AML-193 (cell line): ENCODE measurements around the gene MPND.
"Not testable (repeated sequence)": the region's sequence is repeated elsewhere in the genome, so short reads cannot be mapped to it uniquely, and the experiment has no call there.

Experiments used
- DNase-seq, 2 experiments: peaks; one replicate each; lab custom pipeline; 2025; lab: John Stamatoyannopoulos, UW

Gene MPND

DNA sequence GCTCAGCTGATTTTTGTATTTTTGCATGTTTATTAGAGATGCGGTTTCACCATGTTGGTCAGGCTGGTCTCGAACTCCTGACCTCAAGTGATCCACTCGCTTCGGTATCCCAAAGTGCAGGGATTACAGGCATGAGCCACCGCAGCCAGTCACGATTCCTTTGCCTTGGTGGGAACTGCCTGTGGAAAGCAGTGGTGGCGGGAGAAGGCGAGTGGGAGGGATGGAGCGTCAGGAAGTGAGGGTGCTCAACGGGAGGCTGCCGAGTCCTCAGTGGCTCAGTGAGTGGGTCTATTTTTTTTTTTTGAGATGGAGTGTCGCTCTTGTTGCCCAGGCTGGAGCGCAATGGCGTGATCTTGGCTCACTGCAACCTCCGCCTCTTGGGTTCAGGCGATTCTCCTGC lies 5.9 kb downstream of the MPND start:
- DNase-seq = not testable (repeated sequence)

DNA sequence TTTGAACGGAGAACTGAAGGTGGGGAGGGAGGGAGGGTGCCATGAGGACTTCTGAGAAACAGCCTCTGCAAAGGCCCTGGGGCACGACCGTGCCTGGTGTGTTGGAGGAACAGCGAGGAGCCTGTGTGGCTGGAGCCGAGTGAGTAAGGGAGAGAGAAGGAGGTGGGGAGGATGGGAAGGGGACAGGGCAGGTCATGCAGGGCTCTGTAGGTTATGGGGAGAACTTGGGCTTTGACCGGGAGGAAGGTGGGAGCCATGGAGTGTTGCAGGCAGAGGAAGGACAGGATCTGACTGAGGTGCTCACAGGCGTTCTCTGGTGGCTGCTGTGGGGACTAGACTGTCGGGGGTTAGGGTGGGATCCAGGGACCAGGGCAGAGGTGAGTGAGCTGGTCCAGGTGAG lies 6.7 kb downstream of the MPND start:
- no peak for DNase-seq

DNA sequence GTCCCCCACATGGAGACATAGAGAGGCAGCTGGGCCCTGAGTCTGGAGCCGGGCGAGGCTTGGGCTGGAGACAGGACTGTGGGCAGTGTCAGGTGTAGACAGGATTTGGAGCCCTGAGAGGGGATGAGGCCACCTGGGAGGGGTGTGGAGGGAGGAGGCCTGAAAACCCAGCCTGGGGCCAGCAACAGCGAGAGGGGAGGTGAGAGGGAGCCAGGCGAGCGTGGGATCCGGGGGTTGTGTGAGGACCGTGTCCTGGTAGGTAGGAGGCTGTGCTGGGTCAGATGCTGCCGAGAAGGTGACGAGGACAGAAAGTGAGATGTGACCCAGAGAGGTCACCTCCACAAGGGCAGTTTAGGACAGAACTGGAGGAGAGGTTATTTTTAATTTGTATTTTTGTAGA lies 7.4 kb downstream of the MPND start:
- no peak for DNase-seq

DNA sequence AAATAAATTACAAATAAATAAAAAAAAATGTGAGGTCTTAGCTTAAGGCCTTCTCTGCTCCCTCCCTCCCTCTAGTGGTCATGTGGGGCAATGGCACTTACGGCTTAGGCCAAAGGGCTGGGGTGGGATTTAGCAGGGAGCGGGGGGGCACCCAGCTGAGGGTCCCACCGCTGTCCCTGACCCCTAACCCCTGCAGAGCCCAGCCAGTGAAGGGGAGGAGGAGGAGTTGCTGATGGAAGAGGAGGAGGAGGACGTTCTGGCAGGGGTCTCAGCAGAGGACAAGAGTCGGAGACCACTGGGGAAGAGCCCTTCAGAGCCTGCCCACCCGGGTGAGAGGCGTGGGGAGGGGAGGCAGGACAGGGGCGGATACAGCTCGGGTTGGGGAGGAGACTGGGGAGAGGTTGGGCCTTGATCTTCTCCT lies 9.3 kb downstream of the MPND start:
- DNase-seq = peak; percentile 36 to 45

DNA sequence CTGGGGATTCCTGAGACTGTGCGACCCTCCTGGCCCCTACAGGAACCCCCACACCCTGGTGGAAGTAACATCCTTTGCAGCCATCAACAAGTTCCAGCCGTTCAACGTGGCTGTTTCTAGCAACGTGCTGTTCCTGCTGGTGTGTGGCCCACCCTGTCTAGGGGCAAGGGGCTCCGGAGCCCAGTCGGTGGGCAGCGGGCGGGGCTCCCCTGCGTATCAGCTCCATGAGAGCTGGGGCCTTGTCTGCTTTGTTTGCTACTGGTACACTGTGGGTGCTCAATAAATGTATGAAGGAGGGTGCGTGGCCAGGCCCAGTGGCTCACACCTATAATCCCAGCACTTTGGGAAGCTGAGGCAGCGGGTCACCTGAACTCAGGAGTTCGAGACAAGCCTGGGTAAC lies 10.9 kb downstream of the MPND start:
- DNase-seq = no peak

DNA sequence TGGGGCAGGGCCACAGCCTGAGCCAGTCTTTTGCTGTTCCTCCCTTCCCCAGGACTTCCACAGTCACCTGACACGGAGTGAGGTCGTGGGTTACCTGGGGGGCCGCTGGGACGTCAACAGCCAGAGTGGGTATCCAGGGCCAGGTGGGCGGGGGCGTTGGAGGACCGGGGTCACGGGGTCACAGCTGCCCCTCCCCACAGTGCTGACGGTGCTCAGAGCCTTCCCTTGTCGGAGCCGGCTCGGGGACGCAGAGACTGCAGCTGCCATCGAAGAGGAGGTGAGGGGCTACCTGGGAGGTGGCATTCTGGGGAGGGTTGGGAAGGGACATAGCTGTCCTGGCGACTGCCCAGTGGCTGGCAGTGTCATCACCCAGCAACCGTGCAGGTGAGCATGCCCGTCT lies 11.5 kb downstream of the MPND start:
- DNase-seq = no peak

DNA sequence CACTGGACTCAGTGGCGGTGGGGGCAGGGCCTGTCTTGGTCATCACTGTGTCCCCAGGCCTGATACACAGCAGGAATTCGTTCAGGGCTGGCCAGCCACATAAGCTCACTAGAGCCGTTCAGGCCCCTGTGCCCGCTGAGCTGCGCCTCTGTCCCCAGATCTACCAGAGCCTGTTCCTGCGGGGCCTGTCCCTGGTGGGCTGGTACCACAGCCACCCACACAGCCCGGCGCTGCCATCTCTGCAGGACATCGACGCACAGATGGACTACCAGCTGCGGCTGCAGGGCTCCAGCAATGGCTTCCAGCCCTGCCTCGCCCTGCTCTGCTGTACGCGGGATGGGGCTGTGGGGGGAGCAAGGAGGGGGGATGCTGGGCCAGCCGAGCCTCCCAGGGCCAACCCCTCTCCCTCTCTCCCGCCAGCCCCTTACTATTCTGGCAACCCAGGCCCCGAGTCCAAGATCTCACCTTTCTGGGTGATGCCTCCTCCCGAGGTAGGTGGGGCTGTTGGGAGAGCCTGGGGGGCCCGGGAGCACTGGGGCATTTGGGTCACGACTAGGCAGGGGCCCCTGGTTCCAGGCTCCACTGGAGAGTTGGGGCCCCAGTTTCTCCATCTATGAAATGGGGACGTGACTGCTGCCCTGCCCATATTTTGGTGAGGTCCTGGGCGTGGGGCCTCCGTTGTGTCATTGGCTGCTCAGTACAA lies 13.9 kb downstream of the MPND start:
- DNase-seq = no peak

DNA sequence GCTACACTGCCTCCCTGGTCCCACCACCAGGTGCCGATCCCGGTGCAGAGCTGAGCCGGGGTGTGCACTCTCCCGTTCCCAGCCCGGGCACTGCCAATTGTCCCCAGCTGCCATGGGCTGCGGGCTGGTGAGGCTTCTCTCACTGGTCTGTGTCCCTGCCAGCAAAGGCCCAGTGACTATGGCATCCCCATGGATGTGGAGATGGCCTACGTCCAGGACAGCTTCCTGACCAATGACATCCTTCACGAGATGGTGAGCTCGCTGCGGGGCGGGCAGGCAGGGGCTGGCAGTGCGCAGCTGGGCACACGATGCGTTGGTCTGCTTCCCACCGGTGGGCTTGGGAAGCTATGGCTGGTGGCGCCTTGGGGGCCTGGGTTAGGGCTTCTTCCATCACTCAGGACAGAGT lies 14.6 kb downstream of the MPND start:
- DNase-seq = no peak

DNA sequence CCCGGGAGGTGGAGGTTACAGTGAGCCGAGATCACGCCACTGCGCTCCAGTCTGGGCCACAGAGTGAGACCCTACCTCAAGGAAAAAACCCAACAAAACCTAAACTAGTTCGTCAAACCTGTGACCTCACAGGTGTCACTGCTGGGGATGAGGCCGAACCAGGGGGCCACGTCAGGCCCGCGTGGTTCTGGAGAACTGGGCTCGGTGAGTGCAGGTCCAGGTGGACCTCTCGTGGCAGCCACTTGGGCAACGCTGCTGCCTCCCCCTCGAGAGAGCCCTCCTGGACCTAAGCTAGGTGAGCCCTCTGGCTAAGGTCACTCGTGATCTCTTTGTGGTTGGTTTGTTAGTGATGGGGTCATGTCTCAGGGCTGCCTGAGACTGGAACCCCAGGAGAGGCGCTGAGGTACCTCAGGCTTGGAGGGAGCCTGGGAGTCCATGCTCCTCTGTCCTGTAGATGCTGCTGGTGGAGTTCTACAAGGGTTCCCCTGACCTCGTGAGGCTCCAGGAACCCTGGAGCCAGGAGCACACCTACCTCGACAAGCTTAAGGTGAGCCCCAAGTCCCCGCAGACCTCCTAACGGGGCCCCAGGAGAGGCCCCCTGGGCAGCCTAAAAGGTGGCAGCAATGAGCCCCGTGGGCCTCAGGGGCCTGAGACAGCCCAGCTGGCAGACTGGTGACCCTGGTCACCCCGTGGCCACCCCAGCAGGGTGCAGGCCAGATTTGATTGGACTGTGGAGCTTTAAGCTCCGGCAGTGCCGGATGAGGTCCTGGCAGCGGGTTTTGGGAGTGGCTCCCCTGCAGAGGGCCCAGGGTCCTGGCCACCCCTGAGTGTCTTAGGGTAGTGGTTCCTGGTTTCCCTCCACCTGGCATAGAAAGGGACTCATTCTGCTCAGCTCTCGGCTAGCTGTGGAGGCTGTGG lies 15.6 kb downstream of the MPND start:
- no peak for DNase-seq

DNA sequence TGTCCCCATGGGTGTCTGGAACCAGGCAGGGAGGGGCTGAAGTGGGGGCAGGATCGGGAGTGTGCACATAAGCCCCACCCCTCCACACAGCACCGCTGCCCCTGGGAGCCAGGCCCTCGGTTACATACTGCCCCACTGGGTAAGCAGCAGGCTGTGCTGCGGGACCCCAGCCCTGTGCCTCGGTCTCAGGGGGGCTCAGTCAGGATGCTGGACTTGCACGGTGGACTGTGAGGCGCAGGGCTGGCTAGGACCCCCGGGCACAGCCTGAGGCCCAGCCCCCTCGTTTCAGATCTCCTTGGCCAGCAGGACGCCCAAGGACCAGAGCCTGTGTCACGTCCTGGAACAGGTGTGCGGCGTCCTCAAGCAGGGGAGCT lies 16.3 kb downstream of the MPND start:
- no peak for DNase-seq

DNA sequence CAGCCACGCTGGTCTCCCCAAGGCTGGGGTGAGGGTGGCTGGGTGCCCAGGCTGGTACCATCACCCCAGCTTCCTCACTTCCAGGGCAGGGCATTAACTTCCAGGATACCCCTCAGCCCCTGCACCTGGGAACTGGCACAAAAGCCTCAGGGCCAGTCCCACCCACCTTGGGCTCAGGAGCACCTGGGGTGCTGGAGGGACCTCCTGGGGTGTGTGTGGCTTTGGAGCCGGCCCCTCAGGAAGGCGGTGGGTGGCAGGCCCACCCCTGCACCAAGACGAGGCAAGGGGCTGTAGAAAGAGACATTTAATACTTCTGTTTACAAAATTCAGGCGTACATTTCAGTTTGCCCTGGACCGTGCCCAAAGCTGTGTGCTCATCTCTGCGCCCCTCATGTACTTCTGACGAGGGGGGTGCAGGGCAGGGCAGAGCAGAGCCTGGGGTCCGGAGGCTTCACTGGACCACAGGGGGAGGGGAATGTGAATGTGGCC lies 16.8 kb downstream of the MPND start:
- DNase-seq = no peak

DNA sequence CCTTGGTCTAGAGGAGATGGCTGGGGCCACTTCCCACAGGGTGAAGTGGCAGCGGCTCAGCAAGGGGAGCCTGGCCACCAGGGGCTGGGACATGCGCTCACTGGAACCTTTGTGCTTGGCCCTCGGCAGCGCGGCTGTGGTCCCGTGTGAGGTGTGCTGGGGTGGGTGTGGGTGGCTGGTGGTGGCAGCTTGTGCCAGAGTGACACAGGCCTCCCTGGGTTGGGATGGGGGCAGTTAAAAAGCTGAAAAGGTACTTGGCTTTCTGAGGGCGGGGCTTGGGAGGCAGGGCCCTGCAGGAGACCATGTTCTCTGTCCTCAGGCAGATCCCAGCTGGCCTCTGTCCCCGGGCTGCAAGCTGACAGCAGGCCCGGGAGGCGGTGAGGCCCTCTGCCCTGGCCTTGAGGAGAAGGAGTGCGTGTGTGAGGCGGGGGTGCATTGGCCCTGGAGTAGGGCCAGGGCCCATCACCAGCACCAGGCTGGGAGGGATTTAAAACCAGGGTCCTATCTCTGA lies 17.3 kb downstream of the MPND start:
- DNase-seq = no peak

DNA sequence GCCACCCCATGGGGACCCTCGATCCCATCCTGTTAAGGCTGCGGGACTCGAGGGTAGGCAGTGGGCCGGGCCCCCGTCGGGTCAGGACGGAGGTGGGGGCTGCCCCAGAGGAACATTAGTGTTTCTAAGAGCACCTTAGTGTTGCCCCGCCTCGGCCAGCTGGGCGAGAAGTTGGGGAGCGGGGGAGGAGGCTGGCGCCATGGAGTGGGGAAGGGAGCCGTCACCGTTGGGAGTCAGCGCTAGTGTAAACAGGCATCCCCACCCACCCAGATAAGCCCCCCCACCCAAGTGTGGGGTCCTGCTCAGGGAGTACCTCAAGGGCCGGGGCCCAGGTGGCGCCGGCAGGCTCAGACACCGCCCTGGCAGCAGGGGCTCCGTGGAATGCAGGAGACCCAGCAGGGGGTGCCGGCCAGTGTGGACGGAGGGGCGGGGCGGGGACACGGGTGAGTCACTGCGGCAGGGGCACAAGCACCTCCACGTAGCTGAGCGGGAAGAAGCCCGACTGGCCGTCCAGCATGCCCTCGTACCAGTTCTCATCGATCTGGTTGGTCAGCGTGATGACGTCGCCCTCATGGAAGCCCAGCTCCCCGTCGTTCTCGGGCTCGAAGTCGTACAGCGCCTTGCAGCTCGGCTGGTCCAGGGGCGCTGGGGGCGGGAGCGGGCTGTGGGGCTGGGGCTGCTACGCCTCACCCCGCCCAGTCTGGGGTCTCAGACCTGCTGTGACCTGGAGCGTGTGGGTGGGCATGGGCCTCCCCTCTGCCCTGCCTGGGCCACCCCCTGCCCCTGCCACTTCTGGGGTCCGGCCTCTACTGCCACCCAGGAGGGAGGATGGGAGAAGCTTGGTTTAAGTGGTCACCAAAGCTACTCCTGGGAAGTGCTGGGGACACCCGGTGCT lies 18.0 kb downstream of the MPND start:
- no peak for DNase-seq

DNA sequence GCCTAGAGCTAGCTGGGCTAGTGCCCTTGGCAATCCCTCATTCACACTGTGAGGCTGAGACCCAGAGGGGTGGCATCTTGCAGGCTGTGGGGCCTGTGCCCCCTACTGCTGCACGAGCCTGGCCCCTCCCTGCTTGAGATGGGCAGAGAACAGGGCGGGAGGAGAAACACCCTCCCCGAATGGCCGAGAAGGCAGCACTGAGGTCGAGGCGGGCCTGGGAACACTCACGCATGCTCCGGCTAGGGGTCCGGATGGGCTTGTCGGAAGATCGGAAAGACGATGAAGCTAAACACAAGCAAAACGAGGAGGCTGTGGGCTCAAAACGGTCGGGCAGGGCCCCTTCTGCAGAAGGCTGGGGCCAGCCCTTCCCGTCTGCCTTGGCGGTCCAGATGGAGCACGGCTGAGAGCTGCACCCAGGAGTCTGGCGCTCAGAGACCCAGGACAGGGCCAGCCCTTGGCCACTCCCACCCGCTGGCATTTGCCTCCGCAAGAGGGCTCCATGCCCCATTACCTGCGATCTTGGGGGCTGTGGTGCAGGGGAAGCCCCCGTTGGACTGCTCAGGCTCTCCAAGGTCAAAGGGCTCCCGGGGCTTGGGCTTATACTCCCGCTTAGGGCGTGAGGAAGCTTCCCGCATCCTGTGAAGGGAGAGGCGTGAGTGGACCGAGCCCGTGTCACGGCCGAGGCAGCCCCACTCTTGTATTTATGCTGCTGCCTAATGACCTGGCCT lies 18.9 kb downstream of the MPND start:
- no peak for DNase-seq

DNA sequence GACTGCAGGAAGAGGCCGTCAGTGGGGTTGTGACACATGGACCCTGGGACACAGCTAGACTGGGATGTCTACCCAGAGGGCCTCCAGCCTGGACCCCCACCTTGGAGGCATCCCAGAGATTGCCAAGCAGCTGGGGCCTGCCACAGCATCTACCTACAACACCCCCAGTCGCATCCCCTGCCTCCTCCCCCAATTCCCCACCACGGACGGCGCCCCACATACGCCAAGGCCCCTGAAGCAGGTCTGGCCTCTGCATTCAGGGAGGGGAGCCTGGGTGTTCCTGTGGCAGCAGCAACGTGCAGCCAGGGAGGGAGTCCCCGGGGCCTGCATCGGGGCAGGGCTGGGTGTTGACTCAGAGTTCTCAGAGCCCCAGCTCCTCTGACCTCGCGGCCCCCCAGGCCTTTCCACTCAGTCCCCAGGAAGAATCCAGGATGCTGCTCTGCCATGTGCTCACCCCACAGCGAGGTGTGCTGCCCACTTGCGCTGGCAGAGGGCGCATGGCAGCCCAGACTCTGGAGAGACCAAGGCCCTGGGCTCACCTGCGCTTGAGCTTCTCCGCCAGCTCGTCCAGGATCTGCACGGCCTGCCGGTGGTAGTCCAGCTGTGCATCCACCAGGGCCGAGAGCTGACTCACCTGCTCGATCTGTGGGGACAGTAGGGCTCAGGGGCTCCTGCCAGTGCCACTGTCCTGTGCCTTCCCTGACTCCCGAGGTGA lies 19.6 kb downstream of the MPND start:
- DNase-seq = no peak

DNA sequence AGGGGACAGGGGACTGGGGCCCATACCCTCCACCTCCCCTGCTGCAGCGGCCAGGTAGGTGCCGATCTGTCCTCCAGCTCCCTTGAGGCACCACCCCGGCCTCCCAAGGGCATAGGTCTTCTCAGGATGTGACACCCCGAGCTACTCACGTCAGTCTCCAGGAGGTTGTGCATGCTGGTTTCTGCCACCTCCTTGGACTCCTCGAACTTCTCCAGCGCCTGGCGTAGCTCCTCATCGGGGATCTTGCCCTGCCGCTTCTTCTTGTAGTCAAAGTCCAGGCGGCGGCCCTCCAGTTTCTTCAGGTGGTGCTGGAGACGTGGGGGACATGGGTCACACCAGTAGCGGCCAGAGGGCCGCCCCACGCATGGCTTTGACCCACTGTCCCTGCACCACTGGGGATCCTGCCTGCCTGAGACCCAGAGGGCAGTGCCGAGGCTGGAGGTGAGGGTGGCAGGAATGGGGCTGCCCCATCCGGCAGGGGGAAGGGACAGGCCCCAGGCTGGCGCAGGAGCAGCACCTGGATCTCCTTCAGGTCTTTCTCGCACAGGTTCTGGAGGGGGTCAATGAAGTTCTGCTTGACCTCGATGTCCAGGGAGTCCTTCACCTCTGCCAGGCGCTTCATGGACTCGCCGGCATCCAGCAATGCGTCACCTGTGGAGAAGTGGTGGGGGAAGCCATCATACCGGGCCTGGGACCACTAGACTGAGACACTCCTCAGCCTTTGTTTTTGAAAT lies 20.4 kb downstream of the MPND start:
- DNase-seq = no peak

DNA sequence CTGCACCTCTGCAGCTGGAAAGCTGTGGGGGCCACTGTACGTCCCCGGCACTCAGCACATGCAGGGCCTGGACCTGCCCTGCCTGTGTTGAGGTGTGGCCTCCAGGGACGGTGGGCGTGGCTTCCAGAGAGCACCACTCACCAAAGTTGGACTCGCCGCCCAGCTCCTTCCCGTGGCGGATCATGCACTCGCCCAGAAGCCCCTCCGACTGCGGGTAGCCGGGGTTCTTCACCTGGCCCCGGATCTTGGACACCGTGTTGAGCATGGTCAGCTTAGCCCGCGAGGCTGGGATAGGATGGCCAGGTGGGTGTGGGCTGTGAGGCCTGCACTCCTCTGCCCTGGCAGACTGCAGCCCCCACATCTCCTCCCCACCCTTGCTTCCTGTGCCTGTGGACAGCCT lies 22.0 kb downstream of the MPND start:
- DNase-seq = no peak

DNA sequence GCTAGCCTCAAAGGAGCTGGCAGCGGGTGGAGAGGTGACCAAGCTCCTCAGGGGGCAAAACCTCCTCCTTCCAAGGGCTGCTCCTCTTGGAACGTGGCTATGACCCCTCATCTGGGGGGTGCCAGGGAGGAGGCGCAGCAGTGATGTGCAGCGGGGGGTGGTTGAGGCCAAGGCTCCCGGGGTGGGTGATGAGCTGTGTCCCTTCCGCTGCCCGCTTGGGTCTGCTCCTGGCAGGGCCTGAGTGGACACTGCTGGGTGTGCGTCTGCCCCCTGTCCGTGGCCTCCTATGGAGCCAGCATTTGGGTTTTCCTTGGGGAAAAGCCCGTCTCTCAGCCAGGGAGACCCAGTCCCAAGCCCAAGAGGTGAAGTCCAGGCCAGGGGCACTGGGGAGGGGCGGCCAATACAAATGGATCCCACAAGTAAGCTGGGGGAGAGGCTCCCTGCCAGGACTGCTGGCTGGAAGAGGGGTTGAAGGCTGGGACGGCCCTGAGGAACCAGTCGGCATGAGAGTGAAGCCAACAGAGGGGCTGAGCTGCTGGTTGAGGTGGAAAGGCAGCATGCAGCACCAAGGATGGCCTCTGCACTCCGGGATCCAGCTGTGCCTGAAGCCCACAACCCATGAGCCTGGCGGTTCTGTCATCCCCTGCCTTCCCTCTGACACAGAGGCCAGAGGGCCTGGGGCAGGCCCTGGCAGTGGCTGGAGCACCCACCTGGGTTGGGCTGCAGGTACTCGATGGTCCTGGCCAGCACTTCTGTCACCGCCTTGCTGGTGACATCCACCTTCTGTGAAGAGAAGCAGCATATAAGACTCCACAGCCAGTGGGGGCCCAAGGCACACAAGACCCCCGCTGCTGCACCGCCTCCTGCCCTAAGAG lies 22.7 kb downstream of the MPND start:
- no peak for DNase-seq
